K562 (cell line): ENCODE data around the gene DYNC2LI1. TPM values are rescaled to one million over a fixed set of nuclear protein-coding genes. Genes with fewer than 3 reads are reported as not detected.

Experiments used
- ATAC-seq: fragments of 200-7000 bp; cut with Tn5 transposase; 3 replicates; pipeline ENCODE4 v1.9.1; 2020; ENCODE audit warnings: moderate library complexity
- BruUV-seq: library from RNA; stranded (reverse); fragments of 400-500 nt; replicated peaks from 2 replicates; lab custom pipeline; 2021; lab: Mats Ljungman, UMichigan
- CTCF ChIA-PET: fragments of 300-600 bp; formaldehyde crosslinking; extraction: SDS; loops from one replicate; lab custom pipeline; 2021; ENCODE audit warnings: low intra/inter-chr PET ratio; lab: Yijun Ruan, JAX
- POLR2A ChIA-PET: fragments of 300-600, 350-650 bp; sonication (Branson Sonifier 250); formaldehyde crosslinking; extraction: SDS; loops from one replicate; lab custom pipeline; 2021; ENCODE audit warnings: antibody characterized with exemption, inconsistent platforms; lab: Yijun Ruan, JAX
- DNase-seq, 4 experiments: peaks; one replicate each; pipeline versions ENCODE4 v3.0.0 to v3.0.0-alpha.2; 2011 to 2018; ENCODE audit warnings: low spot score in 3 of 4, mixed read lengths in 3 of 4; ENCODE audit errors: extremely low read depth in 1 of 4
- FAIRE-seq: peaks from 2 replicates; lab custom pipeline; 2011; peaks lifted over from hg19 to GRCh38; lab: Jason Lieb, UNC
- H2AFZ ChIP-seq: 2 replicates; pipeline ENCODE4 v1.6.0; 2011; ENCODE audit warnings: low read depth, low read length, control low read depth, inconsistent platforms
- H3K27ac ChIP-seq: fragments of 200-600 bp; 3 replicates; pipeline ENCODE4 v1.8.0; 2011; ENCODE audit warnings: low read depth, mild to moderate bottlenecking, control low read depth, inconsistent platforms, low read length, moderate library complexity, mixed read lengths; ENCODE audit errors: extremely low read depth
- H3K27me3 ChIP-seq, 2 experiments: fragments of 300-600 bp in 1 of 2; 2 replicates in 1 of 2; 3 replicates in 1 of 2; pipeline versions ENCODE4 v1.6.0 to v1.8.0; 2011; ENCODE audit warnings: inconsistent platforms in 2 of 2, low read length in 2 of 2, mild to moderate bottlenecking in 1 of 2, mixed read lengths in 1 of 2, moderate library complexity in 1 of 2; ENCODE audit not compliant: control insufficient read depth in 2 of 2, insufficient read depth in 2 of 2
- H3K36me3 ChIP-seq: fragments of 300-600 bp; 3 replicates; pipeline ENCODE4 v1.8.0; 2011; ENCODE audit warnings: mild to moderate bottlenecking, low read length, inconsistent platforms; ENCODE audit not compliant: control insufficient read depth, insufficient read depth
- H3K4me1 ChIP-seq, 2 experiments: fragments of 200-600 bp in 1 of 2; replicated peaks in 1 of 2; 2 replicates in 1 of 2; 3 replicates in 1 of 2; pipeline versions ENCODE4 v1.5.1 to v1.8.0; 2011; ENCODE audit warnings: inconsistent platforms in 2 of 2, low read length in 2 of 2, mild to moderate bottlenecking in 1 of 2, mixed read lengths in 1 of 2, moderate library complexity in 1 of 2; ENCODE audit not compliant: control insufficient read depth in 2 of 2, insufficient read depth in 2 of 2
- H3K4me2 ChIP-seq: 2 replicates; pipeline ENCODE4 v1.6.1; 2011; ENCODE audit warnings: low read length, control low read depth, inconsistent platforms, mixed read lengths; ENCODE audit not compliant: insufficient read depth
- H3K4me3 ChIP-seq: fragments of 200-600 bp; sonication (generic), shearing (Covaris generic); 2 replicates; pipeline ENCODE4 v1.5.1; 2016; ENCODE audit warnings: control low read depth, inconsistent platforms
- H3K79me2 ChIP-seq: fragments of 200-600 bp; 3 replicates; pipeline ENCODE4 v1.8.0; 2011; ENCODE audit warnings: low read length, inconsistent platforms; ENCODE audit not compliant: control insufficient read depth, insufficient read depth
- H3K9ac ChIP-seq, 2 experiments: 2 replicates each; pipeline versions ENCODE4 v1.6.0 to v1.6.1; 2011; ENCODE audit warnings: low read depth in 2 of 2, low read length in 2 of 2, control low read depth in 1 of 2, inconsistent platforms in 1 of 2, mild to moderate bottlenecking in 1 of 2, mixed read lengths in 1 of 2; ENCODE audit not compliant: insufficient read depth in 1 of 2
- H3K9me1 ChIP-seq: one replicate; pipeline ENCODE4 v1.6.0; 2011; ENCODE audit warnings: inconsistent platforms, mild to moderate bottlenecking, low read length, moderate library complexity; ENCODE audit not compliant: control insufficient read depth, insufficient read depth
- H3K9me3 ChIP-seq: replicated peaks from 2 replicates; pipeline ENCODE4 v1.5.1; 2011; ENCODE audit warnings: low read depth, low read length, inconsistent platforms; ENCODE audit not compliant: control insufficient read depth, insufficient read depth
- H4K20me1 ChIP-seq: replicated peaks from 2 replicates; pipeline ENCODE4 v1.6.1; 2011; ENCODE audit warnings: low read length, inconsistent platforms, mixed read lengths; ENCODE audit not compliant: control insufficient read depth, insufficient read depth
- ARID3B ChIP-seq: fragments of 250-450 bp; sonication (Bioruptor Pico); IDR thresholded peaks from 2 replicates; pipeline ENCODE4 v1.4.0; 2020; ENCODE audit warnings: borderline replicate concordance
- IFI16 ChIP-seq: fragments of 250-450 bp; sonication (Bioruptor Pico); IDR thresholded peaks from 2 replicates; pipeline ENCODE4 v2.1.2; 2022; ENCODE audit warnings: mild to moderate bottlenecking, inconsistent platforms
- RBM34 ChIP-seq: fragments of 200-400 bp; formaldehyde crosslinking; IDR thresholded peaks from 2 replicates; pipeline ENCODE4 v1.6.1; 2018; ENCODE audit warnings: low read length, borderline replicate concordance; ENCODE audit not compliant: insufficient read depth
- SMARCA5 ChIP-seq: fragments of 450-650 bp; IDR thresholded peaks from 2 replicates; pipeline ENCODE4 v1.6.1; 2016
- WGBS: fragments of 100-300 bp; shearing (Covaris generic); methylation state at CpG from one replicate; pipeline ENCODE4 v1.1.6; 2016; ENCODE audit warnings: low coverage, mixed read lengths; ENCODE audit not compliant: insufficient coverage; ENCODE audit errors: missing lambda C conversion rate; 5-methylcytosine and 5-hydroxymethylcytosine counted together
- in situ Hi-C: fragments of 300-500 bp; cut with MboI; formaldehyde crosslinking; loops from 4 replicates; pipeline ENCODE4 v1.15.0; 2018; ENCODE audit warnings: inconsistent platforms, mixed read lengths
- intact Hi-C: fragments of 100-400 bp; cut with micrococcal nuclease; formaldehyde crosslinking; loops from 2 replicates; pipeline ENCODE4 v1.14.2; 2022
- polyA plus RNA-seq, 8 experiments: library from polyadenylated mRNA; depleted of rRNA in 4 of 8; stranded (reverse) in 5 of 8; unstranded in 3 of 8; fragments of >200 nt; fragmentation: Nextera tagmentation in 2 of 8; fragmentation: Illumina TruSeq in 1 of 8; extraction: Ambion mirVana in 2 of 8; extraction: Trizol in 1 of 8; gene quantifications; 2 replicates each; pipeline versions ENCODE4 v1.2.1 to v1.2.3, GENCODE V29; 2011 to 2014; ENCODE audit warnings: inconsistent platforms in 1 of 8, missing spikeins in 1 of 8
- total RNA-seq, 7 experiments: library from RNA; depleted of rRNA in 6 of 7; stranded (reverse); fragments of >200 nt in 6 of 7; fragmentation: Illumina TruSeq in 2 of 7; extraction: Trizol in 2 of 7; gene quantifications; 2 replicates each; pipeline versions ENCODE4 v1.2.1 to v1.2.3, GENCODE V29; 2011 to 2021; ENCODE audit warnings: low replicate concordance in 1 of 7

The DYNC2LI1 gene
- total and polyA plus RNA-seq, 9 of the 15 experiments (the other 6 are each of a cell fraction or from before 2014, with no cell fraction given): 12.5 to 42.2 (median 25.8) TPM

DNA sequence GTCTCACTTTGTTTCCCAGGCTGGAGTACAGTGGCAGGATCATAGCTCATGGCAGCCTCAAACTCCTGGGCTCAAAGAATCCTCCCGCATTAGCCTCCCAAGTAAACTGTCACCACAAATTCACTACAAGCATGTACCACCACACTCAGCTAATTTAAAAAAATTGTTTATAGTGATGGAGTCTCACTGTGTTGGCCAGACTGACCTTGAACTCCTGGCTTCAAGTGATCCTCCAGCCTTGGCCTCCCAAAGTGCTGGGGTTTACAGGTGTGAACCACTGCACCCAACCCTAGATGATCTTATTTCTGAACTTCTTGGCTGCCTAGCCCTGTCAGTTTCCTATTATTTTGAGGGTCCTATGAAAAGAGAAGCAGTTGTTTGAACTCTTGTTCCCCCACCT, 14.8 kb downstream of the DYNC2LI1 start:
- in situ Hi-C loops (no loop called here), intact Hi-C loops (no loop called here)
- no peaks in the 10 kb centered on the region for H3K27me3 ChIP-seq
- no peak for DNase-seq
- no peaks in the 10 kb centered on the region for H3K79me2 ChIP-seq
- no peak for FAIRE-seq
- H3K9me3 ChIP-seq: no peaks in the 10 kb centered on the region
- H4K20me1 ChIP-seq: no peaks in the 10 kb centered on the region
- no peak for TF ChIP-seq ARID3B (CRISPR knock-in tag)
- no peak for TF ChIP-seq IFI16 (CRISPR knock-in tag)
- no peaks in the 10 kb centered on the region for H3K4me1 ChIP-seq
- H3K9me1 ChIP-seq: no peaks in the 10 kb centered on the region
- no peak overlapping the region for H3K27ac ChIP-seq
- 83% methylated on average over 1 of the region's 1 CpG for WGBS
- CTCF ChIA-PET: interaction anchor here (0.7 kb wide), 1 partner anchor 176 kb away, joined by 3 read pairs; no protein-coding TSS in a partner anchor
- no peak overlapping the region for H3K4me3 ChIP-seq
- H3K4me2 ChIP-seq: no peak overlapping the region
- no TSS peak for BruUV-seq
- no peak for ATAC-seq
- H3K9ac ChIP-seq: no peak overlapping the region
- no peaks in the 10 kb centered on the region for H3K36me3 ChIP-seq
- H2AFZ ChIP-seq: no peak overlapping the region
- POLR2A ChIA-PET: interaction anchor here (1.1 kb wide), 1 partner anchor 156 kb away, joined by 3 read pairs; no protein-coding TSS in a partner anchor

DNA sequence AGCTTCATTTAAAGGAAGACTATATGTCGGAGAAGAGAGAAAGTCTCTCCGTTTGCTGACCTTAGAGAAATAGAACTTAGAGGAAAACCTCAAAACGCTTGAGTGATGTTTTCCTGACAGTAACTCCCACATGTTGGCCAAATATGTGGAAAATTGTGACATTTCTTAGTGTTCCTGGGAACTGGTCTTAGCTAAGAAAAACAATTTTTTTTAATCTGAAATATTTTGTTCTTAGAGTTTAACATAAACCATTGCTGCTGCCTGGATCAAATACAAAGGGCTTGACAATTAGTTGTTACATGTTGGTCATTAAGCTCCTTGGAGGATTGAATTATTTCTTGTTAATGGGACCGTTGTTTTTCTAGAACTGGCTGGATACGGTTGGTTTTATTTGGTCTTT, 16.3 kb downstream of the DYNC2LI1 start:
- POLR2A ChIA-PET: interaction anchor here (0.6 to 0.8 kb wide), 4 partner anchors 16 to 964 kb away, joined by 3 to 5 read pairs (median 3); partner anchors contain the start of gene DYNC2LI1
- no peaks in the 10 kb centered on the region for H3K9me1 ChIP-seq
- H3K4me3 ChIP-seq: no peak overlapping the region
- FAIRE-seq: no peak
- no peak overlapping the region for H3K4me2 ChIP-seq
- no peak overlapping the region for H2AFZ ChIP-seq
- CTCF ChIA-PET: no interaction called here
- H4K20me1 ChIP-seq: no peaks in the 10 kb centered on the region
- no peaks in the 10 kb centered on the region; the same call in 2 of the 3 replicates for H3K36me3 ChIP-seq
- WGBS: 76% methylated on average over 5 of the region's 5 CpGs
- TF ChIP-seq RBM34 (no peak), SMARCA5 (no peak)
- no peak for ATAC-seq
- H3K9me3 ChIP-seq: no peaks in the 10 kb centered on the region
- intact Hi-C loops: no loop called here
- in situ Hi-C loops: no loop called here
- no TSS peak for BruUV-seq
- no peaks in the 10 kb centered on the region for H3K27me3 ChIP-seq
- no peak for DNase-seq
- no peaks in the 10 kb centered on the region for H3K79me2 ChIP-seq
- no peak overlapping the region for H3K27ac ChIP-seq
- no peaks in the 10 kb centered on the region for H3K4me1 ChIP-seq
- no peak overlapping the region for H3K9ac ChIP-seq
